DMS53 (cell line): ENCODE data around the gene TMEM205.

Experiments used
- DNase-seq: peaks from one replicate; lab custom pipeline; 2025; lab: John Stamatoyannopoulos, UW

TMEM205 gene

GRCh38 chr19:11346104-11346940 lies at the start of gene TMEM205, which contains the start of gene CCDC159:
Gene TMEM205 (minus strand): TSS chr19:11346268. CDS start chr19:11345619, 649 bp downstream.
Gene CCDC159 (plus strand): TSS chr19:11346519. CDS start chr19:11346607, 88 bp downstream.
- DNase-seq, result peak; percentile 99

GRCh38 chr19:11390933-11391680 lies 45.0 kb upstream of the TMEM205 start:
- no peak for DNase-seq

- no peak for DNase-seq
Observed at GRCh38 chr19:11390359-11390758, 44.3 kb upstream of the TMEM205 start.

GRCh38 chr19:11387162-11388034 lies 41.3 kb upstream of the TMEM205 start:
- peak; percentile 42 for DNase-seq

GRCh38 chr19:11384778-11385129 lies 38.7 kb upstream of the TMEM205 start:
- no peak for DNase-seq

- DNase-seq, result no peak
Observed at GRCh38 chr19:11383706-11384048, 37.6 kb upstream of the TMEM205 start.

- peak; percentile 85 for DNase-seq
Observed at GRCh38 chr19:11382898-11383705, 37.0 kb upstream of the TMEM205 start.

GRCh38 chr19:11380653-11381537 lies 34.8 kb upstream of the TMEM205 start:
- peak; percentile 96 for DNase-seq

- DNase-seq, result no peak
Observed at GRCh38 chr19:11379857-11380350, 33.8 kb upstream of the TMEM205 start.

GRCh38 chr19:11379269-11379845 lies 33.3 kb upstream of the TMEM205 start:
- DNase-seq, result peak; percentile 29

DNA sequence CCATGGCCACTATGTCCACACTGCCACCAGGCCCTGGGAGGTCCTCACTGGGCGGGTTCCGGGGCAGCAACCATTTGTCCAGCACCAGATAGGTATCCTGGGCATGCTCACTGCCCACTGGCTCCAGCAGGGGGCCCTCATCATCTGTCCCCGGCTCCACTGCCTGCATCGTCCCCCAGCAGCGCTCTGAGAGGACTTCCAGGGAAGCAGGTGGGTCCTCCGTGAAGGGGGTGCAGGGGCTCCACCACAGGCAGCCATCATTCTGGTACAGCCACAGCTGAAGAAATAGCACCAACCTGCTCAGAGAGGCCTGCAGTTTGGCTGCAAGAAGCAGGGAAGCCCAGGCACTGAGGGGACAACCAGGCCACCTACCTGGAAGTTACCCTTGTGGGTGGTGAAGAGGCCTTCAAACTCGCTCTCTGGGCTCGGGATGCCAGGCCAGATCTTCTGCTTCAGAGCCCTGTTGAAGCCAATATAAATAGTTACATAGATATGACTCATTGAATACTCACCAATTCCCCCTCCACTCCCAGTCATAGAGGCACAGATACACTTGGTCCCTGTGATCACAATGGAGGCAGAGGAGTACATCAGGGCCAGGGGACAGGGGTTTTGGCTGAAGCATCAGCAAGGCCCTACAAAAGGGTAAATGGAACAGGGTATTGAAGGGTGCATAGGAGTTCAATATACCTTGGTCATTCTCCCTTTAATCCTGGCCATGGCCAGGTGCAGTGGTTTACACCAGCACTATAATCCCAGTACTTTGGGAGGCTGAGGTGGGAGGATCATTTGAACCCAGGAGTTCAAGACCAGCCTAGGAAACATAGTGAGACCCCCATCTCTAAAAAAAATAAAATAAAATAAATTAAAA lies 32.5 kb upstream of the TMEM205 start:
- peak; percentile 75 for DNase-seq

- no peak for DNase-seq
Observed at GRCh38 chr19:11377756-11378155, 31.7 kb upstream of the TMEM205 start.

DNA sequence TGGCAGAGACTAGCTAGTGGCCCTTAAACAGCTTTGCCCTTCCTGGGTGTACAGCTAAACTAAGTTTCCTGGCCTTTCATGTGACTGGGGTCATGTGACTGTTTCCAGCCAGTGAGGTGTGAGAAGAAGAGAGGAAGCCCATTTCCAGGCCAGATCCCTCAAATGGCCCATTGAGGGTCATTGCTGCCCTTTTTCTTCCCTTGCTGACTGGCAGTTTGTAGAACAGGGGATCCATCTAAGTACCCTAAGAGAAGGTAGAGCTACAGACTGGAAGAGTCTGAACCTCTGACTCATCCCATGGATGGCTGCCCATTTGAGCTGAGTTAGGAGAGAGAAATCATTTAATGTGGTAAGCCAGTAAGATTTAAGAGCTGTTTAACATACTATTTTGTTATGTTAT lies 31.2 kb upstream of the TMEM205 start:
- DNase-seq, result peak; percentile 55

DNA sequence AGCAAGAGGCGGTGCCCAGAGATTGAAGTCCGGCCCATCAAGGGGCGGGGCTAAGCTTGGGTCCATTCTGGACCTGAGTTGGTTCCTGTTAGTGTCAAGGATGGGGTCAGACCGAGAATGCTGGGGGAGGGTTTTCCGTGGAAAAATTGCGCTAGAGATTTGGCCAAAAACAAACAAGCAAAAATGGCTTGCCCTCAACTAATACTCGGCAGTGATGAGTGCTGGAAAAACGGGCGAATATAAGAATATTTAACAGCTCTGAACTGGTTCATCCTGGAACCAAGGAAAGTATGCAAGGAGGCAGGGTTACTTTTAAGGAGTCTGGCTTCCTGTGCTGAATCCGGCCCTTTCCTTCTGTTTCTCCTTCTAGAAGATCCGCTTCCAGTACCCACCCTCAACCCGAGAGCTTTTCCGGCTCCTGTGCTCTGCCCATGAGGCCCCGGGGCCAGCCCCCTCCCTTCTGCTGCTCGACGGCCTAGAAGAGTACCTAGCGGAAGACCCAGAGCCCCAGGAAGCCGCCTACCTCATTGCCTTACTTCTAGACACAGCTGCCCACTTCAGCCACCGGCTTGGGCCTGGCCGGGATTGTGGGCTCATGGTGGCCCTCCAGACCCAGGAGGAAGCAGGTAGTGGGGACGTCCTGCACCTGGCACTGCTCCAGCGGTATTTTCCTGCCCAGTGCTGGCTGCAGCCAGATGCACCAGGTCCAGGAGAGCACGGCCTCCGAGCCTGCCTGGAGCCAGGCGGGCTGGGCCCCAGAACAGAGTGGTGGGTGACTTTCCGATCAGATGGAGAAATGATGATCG lies 29.3 kb upstream of the TMEM205 start:
- DNase-seq, result peak; percentile 79

GRCh38 chr19:11374433-11375142 lies 28.5 kb upstream of the TMEM205 start, which contains the start of gene SWSAP1:
Gene SWSAP1 (plus strand): TSS chr19:11374666. CDS start chr19:11374681, 15 bp downstream.
- DNase-seq, result peak; percentile 99

- DNase-seq, result peak; percentile 72
Observed at GRCh38 chr19:11373885-11374432, 27.9 kb upstream of the TMEM205 start.
